Colonic mucosa (tissue), 4 donors: ENCODE measurements around the gene DQX1. TPM values are rescaled to one million over a fixed set of nuclear protein-coding genes. Genes with fewer than 3 reads are reported as not detected.

Experiments used
- DNase-seq: peaks from one replicate; pipeline ENCODE4 v3.0.0-alpha.2; 2020
- H3K27ac ChIP-seq: fragments of 200-600 bp; one replicate; pipeline ENCODE4 v1.8.0; 2021
- H3K27me3 ChIP-seq: fragments of 200-600 bp; one replicate; pipeline ENCODE4 v1.8.0; 2021
- H3K36me3 ChIP-seq: fragments of 200-600 bp; one replicate; pipeline ENCODE4 v1.8.0; 2021
- H3K4me1 ChIP-seq: fragments of 200-600 bp; one replicate; pipeline ENCODE4 v1.8.0; 2021; ENCODE audit warnings: mild to moderate bottlenecking
- H3K4me3 ChIP-seq: fragments of 200-600 bp; one replicate; pipeline ENCODE4 v1.8.0; 2021
- H3K9ac ChIP-seq, 2 donors: one replicate each; pipeline ENCODE4 v1.7.0; 2013; ENCODE audit warnings: control low read depth in 2 of 2, low read depth in 2 of 2, low read length in 2 of 2
- H3K9me3 ChIP-seq: fragments of 200-600 bp; one replicate; pipeline ENCODE4 v1.8.0; 2021
- CTCF ChIP-seq: fragments of 200-600 bp; IDR thresholded peaks from one replicate; pipeline ENCODE4 v1.8.0; 2022; ENCODE audit warnings: antibody characterized with exemption, mild to moderate bottlenecking
- intact Hi-C: fragments of 100-400 bp; cut with DNase I; formaldehyde crosslinking; loops from one replicate; pipeline ENCODE4 v1.14.1; 2022
- total RNA-seq, 2 donors: library from RNA; stranded (reverse); fragmentation: NEBNext Ultra II Directional in 1 of 2; extraction: Animal tissue kit (Norgen Biotek cat#: 25700) in 1 of 2; gene quantifications; one replicate each; pipeline ENCODE4 v1.2.1, GENCODE V29; 2021
- donor health status: healthy.
- donor health status: DM: no; HTN: no; CAD: no.
- donor health status: DM: no; HTN: no; CAD: no.

Gene DQX1
- total RNA-seq, 2 donors from 2014 or later: 34.2 to 36.8 TPM

DNA sequence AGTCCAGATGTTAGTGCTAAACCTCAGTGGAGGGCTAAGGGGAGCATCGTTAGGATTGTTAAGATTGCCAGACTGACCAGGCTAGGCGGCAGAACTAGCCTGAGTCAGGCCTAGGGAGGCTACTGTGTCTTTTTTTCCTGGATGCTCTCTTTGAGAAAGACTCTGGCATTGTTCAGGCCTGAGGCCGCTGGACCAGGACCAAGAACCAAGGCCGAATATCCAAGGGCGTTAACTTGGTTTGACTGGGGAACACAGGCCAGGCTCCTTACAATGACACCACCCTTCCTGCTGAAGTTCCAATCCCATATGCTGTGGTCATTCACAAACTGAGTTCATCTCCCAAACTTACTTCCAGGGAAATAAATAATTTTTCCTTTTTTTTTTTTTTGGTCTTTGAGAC, 14.3 kb upstream of the DQX1 start:
- TF ChIP-seq CTCF: no peak
- DNase-seq: no peak
- Histone ChIP-seq H3K9ac (no peak overlapping the region), H3K27ac (no peak overlapping the region), H3K4me3 (no peak overlapping the region), H3K27me3 (no peaks in the 10 kb centered on the region), H3K4me1 (no peaks in the 10 kb centered on the region), H3K9me3 (no peaks in the 10 kb centered on the region), H3K36me3 (no peaks in the 10 kb centered on the region)
- intact Hi-C loops: no loop called here

DNA sequence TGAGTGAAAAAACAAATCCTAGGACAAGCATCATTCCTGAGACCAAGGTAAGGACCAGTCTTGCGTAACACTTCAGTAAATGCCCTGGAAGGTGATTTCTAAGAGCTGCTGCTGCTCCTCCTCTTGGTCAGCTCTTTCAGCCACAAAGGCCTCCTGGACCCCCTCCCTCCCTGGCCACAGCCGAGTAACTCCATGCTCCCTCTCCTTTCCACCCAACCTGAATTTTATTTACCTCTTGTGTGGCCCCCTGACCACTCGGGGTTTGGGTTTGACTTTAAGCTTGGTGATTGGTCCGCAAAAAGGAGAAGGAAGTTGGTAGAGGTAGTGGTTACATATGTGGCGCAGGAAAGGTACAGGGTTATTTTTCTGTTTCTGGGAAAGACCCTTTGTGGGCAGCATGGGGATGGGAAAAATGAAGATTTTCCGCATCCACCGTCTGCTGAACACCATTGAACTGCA, 12.9 kb upstream of the DQX1 start:
- no peak overlapping the region for H3K27ac ChIP-seq
- no peak overlapping the region for H3K4me3 ChIP-seq
- H3K4me1 ChIP-seq: no peaks in the 10 kb centered on the region
- no peak overlapping the region for H3K9ac ChIP-seq
- intact Hi-C loops: no loop called here
- H3K9me3 ChIP-seq: no peaks in the 10 kb centered on the region
- DNase-seq: no peak
- H3K36me3 ChIP-seq: no peaks in the 10 kb centered on the region
- H3K27me3 ChIP-seq: no peaks in the 10 kb centered on the region
- TF ChIP-seq CTCF: no peak

DNA sequence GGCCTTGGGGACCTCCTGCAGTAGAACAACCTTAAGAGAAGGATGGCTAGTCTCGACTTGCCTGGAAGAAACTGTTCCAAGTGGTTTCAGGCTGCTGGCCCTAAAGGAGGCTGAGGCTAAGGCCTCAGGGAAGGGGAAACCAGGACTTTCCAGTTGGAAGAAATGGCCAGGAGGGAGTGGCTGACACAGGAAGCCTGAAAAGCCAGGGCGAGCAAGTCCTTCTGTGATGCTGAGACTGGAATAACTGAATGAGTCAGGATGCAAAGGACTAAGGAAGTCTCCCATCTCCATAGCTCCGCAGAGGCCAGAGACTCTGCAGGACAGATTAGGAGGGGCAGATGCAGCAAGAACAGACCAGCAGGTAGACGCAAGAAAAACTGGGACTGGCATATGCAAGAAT, 11.1 kb upstream of the DQX1 start:
- no peak for TF ChIP-seq CTCF
- Histone ChIP-seq H3K36me3 (no peaks in the 10 kb centered on the region), H3K9me3 (no peaks in the 10 kb centered on the region), H3K4me1 (no peaks in the 10 kb centered on the region), H3K27ac (no peak overlapping the region), H3K4me3 (no peak overlapping the region), H3K9ac (no peak overlapping the region), H3K27me3 (no peaks in the 10 kb centered on the region)
- intact Hi-C loops: no loop called here
- no peak for DNase-seq

- H3K36me3 ChIP-seq: no peaks in the 10 kb centered on the region
- H3K9me3 ChIP-seq: no peaks in the 10 kb centered on the region
- H3K4me1 ChIP-seq: no peaks in the 10 kb centered on the region
- no peak for TF ChIP-seq CTCF
- H3K4me3 ChIP-seq: no peak overlapping the region
- intact Hi-C loops: no loop called here
- H3K9ac ChIP-seq: no peak overlapping the region
- H3K27ac ChIP-seq: no peak overlapping the region
- no peak for DNase-seq
- H3K27me3 ChIP-seq: no peaks in the 10 kb centered on the region
These were observed 10.3 kb upstream of the DQX1 start for GRCh38 chr2:74536166-74536950.

GRCh38 chr2:74535440-74535965, 9.5 kb upstream of the DQX1 start:
- Histone ChIP-seq H3K4me1 (no peaks in the 10 kb centered on the region), H3K27me3 (no peaks in the 10 kb centered on the region), H3K9me3 (no peaks in the 10 kb centered on the region), H3K27ac (no peak overlapping the region), H3K9ac (no peak overlapping the region), H3K4me3 (no peak overlapping the region), H3K36me3 (no peaks in the 10 kb centered on the region)
- TF ChIP-seq CTCF: no peak
- intact Hi-C loops: no loop called here
- DNase-seq: no peak
